Parathyroid adenoma (tissue), 2 donors: ENCODE data around the gene SPON1.

Experiments
- H2AFZ ChIP-seq: fragments of 300-600 bp; sonication (generic); one replicate; pipeline ENCODE4 v1.7.0; 2017; ENCODE audit warnings: antibody characterized with exemption, mild to moderate bottlenecking
- H3K27ac ChIP-seq: fragments of 300-600 bp; sonication (generic); one replicate; pipeline ENCODE4 v1.7.0; 2017
- H3K27me3 ChIP-seq: fragments of 300-600 bp; sonication (generic); one replicate; pipeline ENCODE4 v1.7.0; 2017; ENCODE audit warnings: low read length; ENCODE audit not compliant: control insufficient read depth, insufficient read depth
- H3K36me3 ChIP-seq: fragments of 300-600 bp; sonication (generic); one replicate; pipeline ENCODE4 v1.7.0; 2017; ENCODE audit warnings: low read length; ENCODE audit not compliant: control insufficient read depth, insufficient read depth
- H3K4me1 ChIP-seq: fragments of 300-600 bp; sonication (generic); one replicate; pipeline ENCODE4 v1.7.0; 2017; ENCODE audit warnings: control low read depth
- H3K4me2 ChIP-seq: fragments of 300-600 bp; sonication (generic); one replicate; pipeline ENCODE4 v1.7.0; 2017; ENCODE audit warnings: low read length
- H3K4me3 ChIP-seq: fragments of 300-600 bp; sonication (generic); one replicate; pipeline ENCODE4 v1.7.0; 2017; ENCODE audit warnings: low read depth, low read length
- H3K79me2 ChIP-seq: fragments of 300-600 bp; sonication (generic); one replicate; pipeline ENCODE4 v1.7.0; 2017; ENCODE audit warnings: control low read depth
- H3K9ac ChIP-seq: fragments of 300-600 bp; sonication (generic); one replicate; pipeline ENCODE4 v1.7.0; 2017; ENCODE audit warnings: mild to moderate bottlenecking
- H3K9me3 ChIP-seq: fragments of 300-600 bp; sonication (generic); one replicate; pipeline ENCODE4 v1.7.0; 2017; ENCODE audit warnings: low read length; ENCODE audit not compliant: control insufficient read depth
- CTCF ChIP-seq: fragments of 300-600 bp; sonication (generic); IDR thresholded peaks from one replicate; pipeline ENCODE4 v1.7.0; 2017; ENCODE audit warnings: antibody characterized with exemption, mild to moderate bottlenecking
- donor health status: primary hyperparathyroidism.

Gene SPON1

DNA sequence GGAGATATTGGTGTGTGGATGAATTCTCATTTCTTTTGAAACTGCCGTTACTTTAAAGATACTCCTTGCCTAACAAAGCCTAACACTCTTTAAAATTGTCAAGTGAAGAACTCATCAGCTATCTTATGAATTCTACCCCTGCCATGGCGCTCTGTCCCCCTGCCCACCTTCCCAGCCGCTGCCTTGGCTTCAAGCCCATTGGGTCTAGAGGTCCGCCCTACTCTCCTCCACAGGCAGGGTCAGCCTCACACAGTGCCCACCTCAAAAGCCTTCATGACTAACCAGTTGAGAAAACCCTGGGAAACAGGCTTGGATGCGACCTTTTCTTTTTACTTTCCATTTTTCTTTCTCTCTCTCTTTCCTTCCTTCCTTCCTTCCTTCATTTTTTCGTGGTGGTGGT, 267.9 kb downstream of the SPON1 start:
- Histone ChIP-seq H3K9me3 (no peaks in the 10 kb centered on the region), H3K4me1 (no peaks in the 10 kb centered on the region), H2AFZ (no peak overlapping the region), H3K27ac (no peak overlapping the region), H3K79me2 (no peaks in the 10 kb centered on the region), H3K9ac (no peak overlapping the region), H3K4me3 (no peak overlapping the region), H3K36me3 (no peaks in the 10 kb centered on the region), H3K4me2 (no peak overlapping the region), H3K27me3 (no peaks in the 10 kb centered on the region)
- TF ChIP-seq CTCF: no peak

DNA sequence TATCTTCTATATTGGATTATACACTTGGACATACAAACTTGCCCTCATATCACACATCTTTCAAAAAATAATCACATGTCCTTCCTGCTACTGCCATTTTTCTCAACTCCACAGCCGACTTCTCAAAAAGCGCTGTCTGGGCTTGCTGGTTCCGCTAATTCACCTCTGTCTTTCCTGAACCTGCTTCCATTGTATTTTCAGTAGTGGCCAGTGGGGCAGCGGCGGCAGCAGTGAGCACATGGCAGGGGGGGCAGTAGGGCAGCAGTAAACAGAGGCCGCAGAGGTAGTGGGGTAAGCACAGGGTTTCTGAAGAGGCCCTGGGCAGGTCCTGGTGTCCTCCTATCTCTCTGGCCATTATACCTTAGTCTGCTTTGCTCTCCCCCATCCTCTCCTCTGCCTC, 270.1 kb downstream of the SPON1 start:
- Histone ChIP-seq H3K4me2 (no peak overlapping the region), H3K4me1 (no peaks in the 10 kb centered on the region), H3K79me2 (no peaks in the 10 kb centered on the region), H3K9ac (no peak overlapping the region), H3K4me3 (no peak overlapping the region), H3K36me3 (no peaks in the 10 kb centered on the region), H2AFZ (no peak overlapping the region), H3K27me3 (no peaks in the 10 kb centered on the region), H3K27ac (no peak overlapping the region), H3K9me3 (no peaks in the 10 kb centered on the region)
- no peak for TF ChIP-seq CTCF

DNA sequence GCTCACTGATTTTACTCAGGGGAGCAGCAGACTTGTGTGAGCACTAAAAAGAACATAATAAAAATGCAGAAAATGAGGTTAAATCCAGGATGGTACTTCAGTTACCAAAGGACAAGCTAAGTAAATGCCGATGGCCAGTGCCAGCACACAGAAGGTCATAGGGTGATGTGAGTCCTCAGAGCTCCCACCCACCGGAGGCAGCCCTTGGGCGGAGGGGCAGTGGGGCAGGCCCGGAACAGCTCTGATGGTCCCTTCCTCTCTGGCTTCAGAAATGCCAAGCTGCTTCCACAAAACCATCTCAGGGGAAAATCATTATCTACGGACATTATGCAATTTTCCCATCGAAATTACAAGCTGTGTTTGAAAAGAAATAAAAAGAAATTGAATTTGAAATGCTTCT, 271.9 kb downstream of the SPON1 start:
- H3K79me2 ChIP-seq: no peaks in the 10 kb centered on the region
- H3K4me3 ChIP-seq: no peak overlapping the region

GRCh38 chr11:14235701-14236100, 273.2 kb downstream of the SPON1 start:
- no peaks in the 10 kb centered on the region for H3K27me3 ChIP-seq
- H3K9ac ChIP-seq: no peak overlapping the region
- no peak overlapping the region for H3K27ac ChIP-seq
- no peak for TF ChIP-seq CTCF
- no peaks in the 10 kb centered on the region for H3K9me3 ChIP-seq
- no peak overlapping the region for H2AFZ ChIP-seq
- H3K4me3 ChIP-seq: no peak overlapping the region
- no peaks in the 10 kb centered on the region for H3K36me3 ChIP-seq
- H3K4me2 ChIP-seq: no peak overlapping the region
- H3K4me1 ChIP-seq: no peaks in the 10 kb centered on the region
- no peaks in the 10 kb centered on the region for H3K79me2 ChIP-seq

More for the DNA sequence above, 271.9 kb downstream of the SPON1 start:
- H3K27me3 ChIP-seq: no peaks in the 10 kb centered on the region
- no peak overlapping the region for H3K4me2 ChIP-seq
- TF ChIP-seq CTCF: no peak
- H3K9ac ChIP-seq: no peak overlapping the region
- H2AFZ ChIP-seq: no peak overlapping the region
- H3K4me1 ChIP-seq: no peaks in the 10 kb centered on the region
- H3K27ac ChIP-seq: no peak overlapping the region
- no peaks in the 10 kb centered on the region for H3K9me3 ChIP-seq
- no peaks in the 10 kb centered on the region for H3K36me3 ChIP-seq

- Histone ChIP-seq H2AFZ (no peak overlapping the region), H3K27ac (no peak overlapping the region), H3K4me1 (no peaks in the 10 kb centered on the region), H3K9me3 (no peaks in the 10 kb centered on the region), H3K27me3 (no peaks in the 10 kb centered on the region), H3K36me3 (no peaks in the 10 kb centered on the region), H3K4me2 (no peak overlapping the region), H3K9ac (no peak overlapping the region), H3K4me3 (no peak overlapping the region), H3K79me2 (no peaks in the 10 kb centered on the region)
- no peak for TF ChIP-seq CTCF
These were observed 275.0 kb downstream of the SPON1 start for GRCh38 chr11:14237444-14237961.
